GM12892 (cell line): Measurements from ENCODE around the gene SPRY2.

Source experiments
- DNase-seq: peaks from one replicate; pipeline ENCODE4 v3.0.0; 2011; ENCODE audit not compliant: insufficient read length
- FAIRE-seq: peaks from 2 replicates; lab custom pipeline; 2011; peaks lifted over from hg19 to GRCh38; lab: Jason Lieb, UNC
- POLR2A ChIP-seq: IDR thresholded peaks from 2 replicates; pipeline ENCODE4 v1.6.1; 2011; ENCODE audit warnings: low read depth, low read length, control low read depth
- POLR2AphosphoS5 ChIP-seq: IDR thresholded peaks from 2 replicates; pipeline ENCODE4 v1.6.1; 2011; ENCODE audit warnings: low read depth, low read length, control low read depth
- TAF1 ChIP-seq: IDR thresholded peaks from 2 replicates; pipeline ENCODE4 v1.6.1; 2011; ENCODE audit warnings: low read depth, mild to moderate bottlenecking, control low read depth, low read length, borderline replicate concordance

The SPRY2 gene

DNA sequence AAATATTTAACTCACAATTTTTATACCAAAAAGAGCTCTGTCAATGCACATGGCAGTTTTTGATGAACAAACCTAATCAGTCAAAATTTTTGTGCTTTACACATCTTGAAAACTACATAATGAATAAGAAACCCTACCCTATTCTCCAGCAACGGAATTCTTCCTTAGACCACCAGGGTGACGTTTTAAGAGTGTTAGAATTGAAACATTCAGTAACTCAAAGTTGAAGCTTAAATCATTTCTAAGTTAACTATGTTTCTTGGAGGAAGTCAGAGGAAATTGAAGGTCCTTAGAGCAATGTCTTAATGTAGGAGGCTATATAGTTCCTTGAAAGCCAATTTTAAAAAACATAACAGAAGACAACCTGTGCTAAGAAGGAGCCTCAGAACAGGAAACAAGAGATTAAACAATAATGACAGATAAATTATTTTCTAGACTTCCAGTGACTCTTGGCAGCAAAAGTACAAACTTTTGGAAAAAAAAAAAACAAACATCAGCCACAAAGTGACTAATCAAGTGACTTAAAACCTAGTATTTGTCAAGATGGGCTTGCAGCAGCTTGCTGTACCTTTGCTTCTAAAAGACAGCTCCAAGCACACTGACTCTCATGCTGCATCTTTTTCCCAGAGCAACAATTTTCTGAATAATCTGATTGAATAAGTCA, 6.2 kb downstream of the SPRY2 start:
- FAIRE-seq (no peak), DNase-seq (no peak)

DNA sequence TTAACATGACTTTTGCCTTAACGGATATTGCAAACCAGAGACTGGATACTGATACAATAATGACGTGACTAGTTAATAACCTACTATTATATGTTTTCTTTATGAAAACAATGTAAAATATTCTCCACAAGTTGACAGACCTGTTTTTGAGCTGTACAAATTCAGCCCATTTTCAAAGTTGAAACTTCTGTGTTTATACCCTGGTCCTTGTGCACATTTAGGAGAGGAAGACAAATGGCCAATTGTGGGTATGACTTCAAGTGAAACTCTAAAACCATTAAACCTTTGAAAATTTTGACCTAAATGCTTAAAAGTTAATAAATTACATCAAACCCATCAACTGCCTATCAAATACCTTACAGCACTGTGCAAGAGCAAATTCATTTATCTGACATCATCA, 8.9 kb downstream of the SPRY2 start:
- no peak for FAIRE-seq
- TF ChIP-seq TAF1 (no peak), POLR2AphosphoS5 (no peak), POLR2A (no peak)

More for the DNA sequence above, 6.2 kb downstream of the SPRY2 start:
- TF ChIP-seq POLR2A (no peak), TAF1 (no peak), POLR2AphosphoS5 (no peak)

DNA sequence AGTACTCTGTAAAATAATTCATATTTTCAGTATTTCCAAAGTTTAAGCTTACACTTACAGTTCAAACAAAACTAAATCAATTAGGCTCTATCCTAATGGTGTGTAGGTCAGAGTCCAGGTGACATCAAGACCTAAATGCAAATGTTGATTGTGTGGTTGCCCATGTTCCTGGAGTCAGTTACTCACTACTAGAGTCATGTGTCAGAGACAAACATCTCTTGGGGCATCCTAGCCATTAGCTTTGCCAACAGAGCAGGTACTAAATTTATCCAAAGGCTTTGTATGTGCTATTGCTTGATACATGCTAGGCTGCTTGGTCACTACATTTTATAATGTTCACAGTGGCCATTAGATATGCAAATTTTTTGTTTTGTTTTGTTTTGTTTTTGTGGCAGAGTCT, 11.7 kb downstream of the SPRY2 start:
- TF ChIP-seq POLR2AphosphoS5 (no peak), POLR2A (no peak), TAF1 (no peak)
- FAIRE-seq (no peak), DNase-seq (no peak)

More for the DNA sequence above, 8.9 kb downstream of the SPRY2 start:
- DNase-seq, result no peak

DNA sequence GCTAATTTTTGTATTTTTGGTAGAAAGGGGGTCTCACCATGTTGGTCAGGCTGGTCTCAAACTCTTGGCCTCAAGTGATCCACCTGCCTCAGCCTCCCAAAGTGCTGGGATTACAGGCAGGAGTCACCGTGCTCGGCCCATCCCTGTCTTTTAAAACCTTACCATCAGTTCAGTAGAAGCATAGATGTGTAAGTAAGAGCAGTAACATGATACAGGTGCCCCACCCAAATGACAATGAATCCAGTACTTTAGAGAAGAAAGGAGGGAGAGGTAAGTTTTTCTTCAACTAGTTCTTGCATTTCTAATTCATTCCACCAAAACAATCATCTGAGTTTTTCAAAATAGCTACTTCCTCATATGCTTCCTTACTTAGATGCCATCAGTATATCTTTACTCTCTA, 21.9 kb downstream of the SPRY2 start:
- no peak for TF ChIP-seq POLR2A
- no peak for TF ChIP-seq POLR2AphosphoS5
- TF ChIP-seq TAF1, result no peak
- FAIRE-seq, result no peak
- DNase-seq, result no peak

DNA sequence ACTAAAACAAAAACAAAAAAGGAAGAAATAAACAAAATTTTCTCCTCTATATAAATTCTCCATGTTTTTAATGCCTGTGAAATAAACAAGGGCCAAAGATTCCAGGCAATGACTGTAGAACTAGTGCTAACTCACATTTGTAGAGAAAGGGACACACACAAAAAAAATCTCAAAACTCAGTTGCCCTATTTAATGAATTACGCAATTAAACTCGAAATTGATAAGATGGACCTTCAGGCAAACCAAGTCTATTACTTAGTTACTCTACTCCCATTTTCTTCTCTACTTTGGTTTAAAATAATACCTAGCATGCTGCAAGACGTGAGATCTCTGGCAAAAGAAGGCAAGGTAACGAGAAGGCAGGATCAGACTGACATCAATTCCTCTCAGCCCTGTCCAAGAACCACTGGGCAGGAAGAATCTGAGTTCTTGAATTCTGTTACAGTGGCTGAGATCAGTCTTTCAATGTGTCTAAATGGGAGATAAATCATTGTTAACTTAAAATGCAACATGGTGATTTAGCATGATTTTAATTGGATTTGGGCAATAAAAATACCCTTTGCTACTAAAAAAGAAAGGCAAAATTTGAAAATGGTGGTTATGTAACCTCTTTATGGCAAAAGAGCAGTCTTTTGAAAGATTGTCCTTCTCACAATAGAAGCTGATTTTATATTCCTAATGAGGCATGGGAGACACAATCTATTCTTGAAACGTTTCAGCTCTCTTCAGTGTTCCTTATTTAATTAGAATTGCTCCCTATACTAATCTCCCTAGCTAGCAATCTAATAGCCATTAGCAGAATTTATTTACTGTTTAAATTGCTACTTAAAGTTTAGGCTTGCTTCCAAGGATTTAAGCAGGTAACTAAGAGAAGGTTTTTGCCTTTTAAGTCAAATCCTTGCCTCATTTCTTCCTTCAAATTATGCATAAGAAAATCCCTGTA, 25.9 kb downstream of the SPRY2 start:
- DNase-seq (no peak), FAIRE-seq (no peak)
- TF ChIP-seq TAF1 (no peak), POLR2AphosphoS5 (no peak), POLR2A (no peak)

DNA sequence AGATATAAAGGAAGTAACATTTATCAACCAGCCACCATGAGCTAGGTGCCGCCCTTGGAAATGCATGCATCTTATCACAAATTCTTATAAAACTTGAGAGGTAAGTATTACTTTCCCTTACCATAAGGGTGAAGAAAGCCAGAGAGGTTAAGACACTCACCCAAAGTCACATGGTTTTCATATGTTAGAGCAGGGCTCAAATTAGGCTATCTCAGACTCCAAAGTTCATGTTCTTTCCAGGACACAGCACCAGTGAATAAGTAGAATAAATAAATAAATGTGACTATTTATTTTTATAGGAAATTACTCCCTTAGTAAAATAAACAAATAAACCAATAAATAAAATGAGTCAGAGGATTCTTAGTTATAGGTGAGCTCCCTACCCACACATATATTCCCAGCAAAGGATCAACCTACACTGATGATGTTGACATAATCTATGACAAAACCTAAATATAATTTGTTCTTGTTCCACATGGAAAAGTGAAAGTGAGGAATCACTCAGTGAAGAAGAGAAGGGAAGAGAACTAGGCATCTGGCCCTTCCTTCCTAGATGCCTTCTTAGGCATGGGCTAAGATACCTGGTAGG, 27.2 kb downstream of the SPRY2 start:
- FAIRE-seq (no peak), DNase-seq (no peak)
- TF ChIP-seq POLR2AphosphoS5 (no peak), TAF1 (no peak), POLR2A (no peak)

DNA sequence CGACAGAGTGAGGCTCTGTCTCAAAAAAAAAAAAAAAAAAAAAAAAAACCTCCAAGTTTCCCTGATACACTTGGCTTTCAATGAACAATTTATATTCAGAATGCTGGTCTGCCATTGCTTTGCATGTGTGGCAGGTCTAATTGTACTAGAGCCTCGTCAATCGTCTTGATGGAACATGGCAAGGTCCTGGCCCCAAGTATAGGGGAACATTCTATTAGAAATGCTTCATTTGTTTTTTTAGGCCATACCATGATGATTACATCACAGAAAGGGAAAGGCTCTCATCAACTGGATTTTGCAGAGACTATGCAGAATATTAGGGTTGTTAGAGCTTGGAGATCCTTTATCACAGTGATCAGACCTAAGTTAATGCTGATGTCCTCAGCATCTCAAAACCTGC, 28.0 kb downstream of the SPRY2 start:
- DNase-seq (no peak), FAIRE-seq (no peak)
- no peak for TF ChIP-seq TAF1
- no peak for TF ChIP-seq POLR2A
- TF ChIP-seq POLR2AphosphoS5, result no peak

DNA sequence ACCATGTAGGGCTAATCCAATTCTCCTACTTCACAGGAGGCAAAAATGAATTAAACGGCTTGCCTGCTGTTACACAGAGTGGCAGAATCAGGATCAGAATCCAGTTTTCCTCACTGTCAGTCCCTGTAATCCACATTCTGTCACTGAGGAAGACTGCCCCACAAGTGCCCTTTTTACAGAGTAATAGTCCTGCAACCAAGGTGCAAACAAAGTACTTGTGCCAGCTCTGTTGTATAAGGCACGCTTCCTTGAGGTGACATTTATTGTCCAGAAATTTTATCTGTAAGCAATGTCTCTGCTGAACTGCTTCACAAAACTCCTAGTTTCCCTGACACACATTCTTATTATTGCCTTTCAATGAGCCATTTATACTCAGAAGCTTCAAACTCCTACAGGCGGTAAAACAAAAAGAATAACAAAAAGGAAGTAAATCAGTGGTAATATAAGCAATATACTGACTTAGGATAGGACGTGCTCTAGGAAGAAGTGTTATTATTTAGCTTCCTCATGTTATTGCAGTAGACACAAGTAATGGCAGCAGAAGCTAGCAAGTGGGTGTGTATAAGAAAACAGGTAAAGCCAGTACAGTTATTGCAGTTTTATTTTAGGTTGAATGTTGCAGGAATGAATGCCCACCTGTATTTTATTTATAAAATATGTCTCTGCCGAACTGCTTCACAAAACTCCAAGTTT, 28.8 kb downstream of the SPRY2 start:
- no peak for TF ChIP-seq POLR2AphosphoS5
- no peak for TF ChIP-seq POLR2A
- no peak for TF ChIP-seq TAF1
- DNase-seq (no peak), FAIRE-seq (no peak)

DNA sequence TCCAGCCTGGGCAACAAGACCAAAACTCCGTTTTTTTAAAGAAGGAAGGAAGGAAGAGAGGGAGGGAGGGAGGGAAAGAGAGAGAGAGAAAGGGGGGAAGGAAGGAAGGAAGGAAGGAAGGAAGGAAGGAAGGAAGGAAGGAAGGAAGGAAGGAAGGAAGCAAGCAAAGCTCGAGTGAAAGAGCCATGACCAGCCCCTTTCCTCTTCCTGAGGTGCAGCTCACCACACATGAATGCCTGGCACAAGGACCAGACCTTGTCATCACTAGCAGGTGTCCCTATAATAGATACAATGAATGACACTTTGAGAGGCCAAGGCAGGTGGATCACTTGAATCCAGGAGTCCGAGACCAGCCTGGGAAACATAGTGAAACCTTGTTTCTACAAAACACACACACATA, 31.0 kb downstream of the SPRY2 start:
- TF ChIP-seq POLR2AphosphoS5 (no peak), POLR2A (no peak), TAF1 (no peak)
- FAIRE-seq (no peak), DNase-seq (no peak)

DNA sequence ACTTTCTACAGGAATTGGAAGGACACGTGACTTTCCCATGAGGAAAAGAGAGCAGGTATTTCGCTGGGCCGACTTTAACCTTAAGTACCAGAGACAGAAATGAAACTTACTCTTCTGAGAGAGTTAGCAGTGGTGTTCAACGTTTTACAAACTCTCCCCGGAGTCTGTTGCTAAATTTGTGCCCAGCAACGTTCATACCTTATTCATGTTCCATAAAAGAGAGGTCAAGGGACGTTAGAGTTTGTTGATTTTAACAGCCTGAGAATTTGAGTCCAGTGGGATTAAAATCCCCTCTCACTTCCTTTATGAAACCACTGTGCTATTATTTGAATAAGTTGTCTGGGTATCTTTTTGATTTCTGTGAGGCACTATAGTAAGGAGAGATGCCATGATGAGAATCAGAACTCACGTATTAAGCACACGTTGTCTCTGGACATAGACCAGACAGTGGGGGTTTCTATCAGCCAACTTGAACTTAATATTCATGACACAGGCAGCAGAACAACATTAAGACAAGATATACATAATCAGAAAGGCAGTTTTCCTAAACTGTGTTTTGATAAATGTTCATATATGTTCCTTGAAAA, 33.4 kb downstream of the SPRY2 start:
- TF ChIP-seq POLR2A (no peak), TAF1 (no peak), POLR2AphosphoS5 (no peak)
- DNase-seq, result no peak
- FAIRE-seq, result no peak
